ENCODE measurements around the gene CNN3.

The CNN3 gene

DNA sequence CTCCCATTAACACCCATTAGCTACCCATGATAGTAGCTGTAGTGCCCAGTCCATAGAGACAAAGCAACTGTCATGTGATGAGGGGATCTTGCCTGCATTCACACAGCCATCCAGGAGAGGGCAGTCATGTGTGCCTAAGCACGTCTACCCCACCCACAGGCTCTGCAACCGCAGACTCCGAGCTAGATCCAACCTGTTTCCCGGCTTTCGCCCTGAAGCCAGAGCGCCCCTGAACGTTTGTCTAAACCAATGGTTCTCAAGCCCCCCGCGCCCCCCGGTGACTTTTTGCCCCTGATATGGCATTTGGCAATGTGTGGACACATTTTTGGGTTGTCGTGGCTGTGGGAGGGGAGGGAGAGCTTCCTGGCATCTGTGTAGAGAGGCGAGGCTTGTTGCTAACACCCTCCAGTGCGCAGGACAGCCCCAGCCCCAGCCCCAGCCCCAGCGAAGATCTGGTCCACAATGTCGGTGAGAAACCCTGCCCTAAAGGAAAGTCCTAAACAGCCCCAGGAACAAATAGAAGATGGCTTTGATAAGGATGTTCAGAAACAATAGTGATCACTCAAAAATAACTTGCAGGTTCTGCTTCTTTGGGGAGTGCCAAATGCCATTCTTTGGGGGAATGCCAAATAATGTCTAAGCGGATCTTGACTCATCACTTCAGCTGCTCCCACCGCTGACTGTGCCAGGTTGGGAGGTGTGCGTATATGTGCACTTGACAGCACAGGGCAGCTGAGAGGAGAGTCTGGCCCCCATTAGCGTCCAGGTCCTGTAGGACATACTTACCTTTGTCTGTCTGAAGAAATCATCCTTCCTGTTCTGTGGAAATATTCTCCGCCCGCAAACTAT lies 72.2 kb downstream of the CNN3 start:
- peak; percentile 60 for DNase-seq

DNA sequence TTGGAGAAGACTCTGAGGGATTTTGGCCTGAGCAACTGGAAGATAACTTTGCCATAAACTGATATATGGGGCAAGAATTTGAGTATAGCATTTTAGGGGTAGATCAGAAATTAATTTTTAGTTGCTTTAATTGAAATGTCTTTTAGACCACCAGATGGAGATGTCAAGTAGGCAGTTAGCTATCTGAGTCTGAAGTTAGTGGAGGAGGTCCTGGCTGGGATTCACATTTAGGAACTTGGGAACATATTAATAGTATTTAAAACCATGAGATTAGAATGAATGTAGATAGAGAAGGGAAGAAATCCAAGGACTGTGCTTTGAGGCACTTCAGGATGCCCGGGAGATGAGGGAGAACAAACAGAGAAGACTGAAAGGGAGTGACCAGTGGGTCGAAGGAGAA lies 74.1 kb downstream of the CNN3 start:
- no peak for DNase-seq

DNA sequence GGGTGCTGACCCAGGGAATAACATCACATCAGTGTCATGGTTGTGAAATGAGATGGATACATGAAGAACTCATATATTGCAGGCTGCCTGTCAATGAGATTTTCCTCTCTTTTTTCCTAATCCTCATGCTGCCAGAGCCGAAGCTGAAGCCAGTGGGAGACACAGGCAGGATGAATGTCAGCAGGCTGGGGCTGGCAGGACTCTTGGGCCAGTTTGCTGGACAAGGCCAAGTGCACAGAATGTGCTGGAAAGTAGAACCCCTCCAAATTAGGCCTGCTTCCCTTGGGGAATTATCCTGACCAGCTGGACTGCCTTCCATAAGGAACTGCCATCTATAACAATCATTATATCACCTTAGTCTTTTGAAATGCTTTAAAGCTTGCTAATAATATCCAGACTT lies 75.3 kb downstream of the CNN3 start:
- DNase-seq = no peak
